Measurements from ENCODE around the gene TMEM198. TPM values are rescaled to one million over a fixed set of nuclear protein-coding genes. Genes with fewer than 3 reads are reported as not detected.

Gene TMEM198
- total and polyA plus RNA-seq, 9 of the 15 experiments (the other 6 are each of a cell fraction or from before 2014, with no cell fraction given), result 0.03 to 3.8 (median 1.0) TPM

- TF ChIP-seq, protein P1, sequence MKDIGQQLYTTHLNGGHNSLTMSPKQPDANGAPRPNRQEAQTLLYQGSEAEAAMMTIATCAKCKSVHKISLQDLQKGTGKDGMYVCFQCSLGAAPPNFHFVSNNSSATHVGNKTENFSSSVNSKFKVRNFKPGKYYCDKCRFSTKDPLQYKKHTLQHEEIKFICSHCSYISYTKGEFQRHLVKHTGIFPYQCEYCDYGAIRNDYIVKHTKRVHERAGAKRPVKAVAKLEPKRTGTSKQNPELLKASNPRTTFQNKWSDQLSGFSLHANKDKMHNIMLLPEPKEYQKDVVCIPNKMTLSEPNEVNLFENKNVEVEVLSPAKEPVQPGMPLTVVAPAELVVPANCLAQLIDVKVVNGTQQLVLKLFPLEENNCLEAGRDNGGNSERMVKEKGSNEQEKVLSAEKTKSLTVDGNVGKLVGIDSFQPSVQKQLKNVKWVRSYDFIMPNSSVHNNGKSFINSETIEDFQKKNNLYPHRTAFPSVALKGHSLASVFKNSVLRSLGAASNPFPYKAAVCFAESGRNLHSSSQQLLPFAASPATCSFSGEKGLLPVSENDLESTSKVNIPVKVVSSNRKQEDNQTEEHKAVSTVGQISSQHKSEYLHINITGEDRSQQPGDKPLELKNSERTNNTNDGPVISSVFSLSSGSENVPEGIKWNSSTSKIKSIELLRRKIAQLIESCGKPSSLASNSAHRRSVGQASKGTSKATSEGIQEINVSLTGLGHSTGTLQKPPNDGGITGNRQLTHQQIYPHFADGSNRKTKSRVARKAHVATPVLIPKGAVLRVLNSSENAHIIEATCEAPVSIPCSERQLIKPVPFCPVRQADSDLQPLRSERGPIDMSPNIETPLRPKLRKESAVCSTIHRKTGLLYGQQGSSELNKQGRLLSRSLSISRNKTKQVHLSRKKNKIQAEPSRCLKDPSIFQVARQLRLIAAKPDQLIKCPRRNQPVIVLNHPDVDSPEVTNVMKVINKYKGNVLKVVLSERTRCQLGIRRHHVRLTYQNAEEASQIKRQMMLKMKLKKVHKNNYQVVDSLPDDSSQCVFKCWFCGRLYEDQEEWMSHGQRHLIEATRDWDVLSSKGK (CRISPR knock-in tag; IDR thresholded peaks at IDR 0.05), result no peak
- no peak for TF ChIP-seq YY1 (IDR thresholded peaks at IDR 0.05; ENCODE audit: borderline replicate concordance in 1 of 3, control insufficient read depth in 1 of 3, extremely low read depth in 1 of 3, insufficient read depth in 3 of 3, insufficient read length in 1 of 3, insufficient replicate concordance in 2 of 3, low read depth in 1 of 3, low read length in 2 of 3)
Measured at GRCh38 chr2:219524817-219525216, 19.0 kb upstream of the TMEM198 start (continued).

DNA sequence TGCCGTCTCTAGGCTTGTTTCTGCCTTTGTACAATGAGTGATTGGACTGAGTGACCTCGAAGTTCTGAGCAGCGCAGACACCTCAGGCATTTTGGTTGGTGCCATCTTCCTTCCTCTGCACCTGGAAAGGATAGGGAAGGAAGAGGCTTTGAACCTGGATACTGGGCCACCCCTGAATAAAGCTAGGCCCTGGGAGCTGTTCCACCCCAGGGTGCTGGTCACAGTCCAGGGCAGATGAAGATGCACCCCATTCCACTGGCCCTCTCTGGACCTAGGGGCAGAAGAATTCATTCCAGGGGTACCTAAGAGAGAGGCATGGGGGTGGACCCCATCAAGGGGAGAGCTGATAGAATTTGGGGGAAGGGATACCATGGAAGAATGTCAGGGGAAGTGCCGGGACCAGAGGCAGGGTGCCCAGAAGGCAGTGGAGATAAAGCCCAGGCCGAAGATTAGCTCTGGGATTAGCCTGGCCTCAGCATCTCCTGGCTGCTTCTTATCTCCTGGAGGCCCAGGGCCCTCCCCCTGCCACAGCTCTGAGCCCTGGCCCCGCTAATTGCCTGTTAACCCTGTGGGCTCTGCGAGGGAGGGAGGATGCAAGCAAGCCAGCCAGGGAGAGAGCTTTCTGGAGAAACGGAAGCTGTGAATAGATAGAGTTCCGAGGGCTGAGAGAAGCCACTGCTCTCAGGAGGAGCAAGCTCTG, 18.1 kb upstream of the TMEM198 start:
- no peaks in the 10 kb centered on the region for H3K9me1 ChIP-seq (ENCODE audit: control insufficient read depth, insufficient read depth, low read length)
- H3K27ac ChIP-seq (ENCODE audit: extremely low read depth, low read depth, low read length), result peak overlapping the region; percentile 71
- in situ Hi-C loops (cut with MboI) (loop anchor here (5.0 to 10.0 kb wide), 2 partner anchors 33 to 51 kb away; no protein-coding TSS in a partner anchor), intact Hi-C loops (cut with micrococcal nuclease) (loop anchor here (1.0 kb wide), 3 partner anchors 15 to 49 kb away; partner anchors contain the start of gene GMPPA)
- H3K36me3 ChIP-seq (ENCODE audit: control insufficient read depth, insufficient read depth, low read length), result peaks cover 29% of the 10 kb centered on the region; the same call in 2 of the 3 replicates
- BruUV-seq (replicated peaks), result no TSS peak
- H3K4me3 ChIP-seq, result no peak overlapping the region; the same call in 1 of the 2 replicates
- H3K9ac ChIP-seq (ENCODE audit: insufficient read depth in 1 of 2, low read depth in 2 of 2, low read length in 2 of 2), result peak overlapping the region; percentile 58 to 83
- H3K27me3 ChIP-seq (ENCODE audit: control insufficient read depth in 2 of 2, insufficient read depth in 2 of 2, low read length in 2 of 2), result no peaks in the 10 kb centered on the region
- peaks cover 84 to 91% of the 10 kb centered on the region in 2 experiments for H3K4me1 ChIP-seq (replicated peaks in 1 of 2; ENCODE audit: control insufficient read depth in 2 of 2, insufficient read depth in 2 of 2, low read length in 2 of 2)
- ATAC-seq (peak; percentile 76), DNase-seq (ENCODE audit: extremely low read depth in 1 of 4, low spot score in 3 of 4) (peak; percentile 68 to 93 (median 80)), FAIRE-seq (peak; percentile 98)
- no peaks in the 10 kb centered on the region for H4K20me1 ChIP-seq (replicated peaks; ENCODE audit: control insufficient read depth, insufficient read depth, low read length)
- ChIA-PET POLR2A (interaction anchor here (0.7 to 1.2 kb wide), 5 partner anchors 27 to 137 kb away, joined by 3 to 4 read pairs (median 3); partner anchors contain the start of gene GMPPA), CTCF (ENCODE audit: low intra/inter-chr PET ratio) (no interaction called here)
- H3K9me3 ChIP-seq (replicated peaks; ENCODE audit: control insufficient read depth, insufficient read depth, low read depth, low read length), result no peaks in the 10 kb centered on the region
- peaks cover 79% of the 10 kb centered on the region for H3K79me2 ChIP-seq (ENCODE audit: control insufficient read depth, insufficient read depth, low read length)
- H2AFZ ChIP-seq (ENCODE audit: low read depth, low read length), result no peak overlapping the region
- 2% methylated on average over 7 of the region's 9 CpGs for WGBS (ENCODE audit: insufficient coverage, low coverage, missing lambda C conversion rate)
- H3K4me2 ChIP-seq (ENCODE audit: insufficient read depth, low read length), result peak overlapping the region; percentile 74
- TF ChIP-seq, protein P2, sequence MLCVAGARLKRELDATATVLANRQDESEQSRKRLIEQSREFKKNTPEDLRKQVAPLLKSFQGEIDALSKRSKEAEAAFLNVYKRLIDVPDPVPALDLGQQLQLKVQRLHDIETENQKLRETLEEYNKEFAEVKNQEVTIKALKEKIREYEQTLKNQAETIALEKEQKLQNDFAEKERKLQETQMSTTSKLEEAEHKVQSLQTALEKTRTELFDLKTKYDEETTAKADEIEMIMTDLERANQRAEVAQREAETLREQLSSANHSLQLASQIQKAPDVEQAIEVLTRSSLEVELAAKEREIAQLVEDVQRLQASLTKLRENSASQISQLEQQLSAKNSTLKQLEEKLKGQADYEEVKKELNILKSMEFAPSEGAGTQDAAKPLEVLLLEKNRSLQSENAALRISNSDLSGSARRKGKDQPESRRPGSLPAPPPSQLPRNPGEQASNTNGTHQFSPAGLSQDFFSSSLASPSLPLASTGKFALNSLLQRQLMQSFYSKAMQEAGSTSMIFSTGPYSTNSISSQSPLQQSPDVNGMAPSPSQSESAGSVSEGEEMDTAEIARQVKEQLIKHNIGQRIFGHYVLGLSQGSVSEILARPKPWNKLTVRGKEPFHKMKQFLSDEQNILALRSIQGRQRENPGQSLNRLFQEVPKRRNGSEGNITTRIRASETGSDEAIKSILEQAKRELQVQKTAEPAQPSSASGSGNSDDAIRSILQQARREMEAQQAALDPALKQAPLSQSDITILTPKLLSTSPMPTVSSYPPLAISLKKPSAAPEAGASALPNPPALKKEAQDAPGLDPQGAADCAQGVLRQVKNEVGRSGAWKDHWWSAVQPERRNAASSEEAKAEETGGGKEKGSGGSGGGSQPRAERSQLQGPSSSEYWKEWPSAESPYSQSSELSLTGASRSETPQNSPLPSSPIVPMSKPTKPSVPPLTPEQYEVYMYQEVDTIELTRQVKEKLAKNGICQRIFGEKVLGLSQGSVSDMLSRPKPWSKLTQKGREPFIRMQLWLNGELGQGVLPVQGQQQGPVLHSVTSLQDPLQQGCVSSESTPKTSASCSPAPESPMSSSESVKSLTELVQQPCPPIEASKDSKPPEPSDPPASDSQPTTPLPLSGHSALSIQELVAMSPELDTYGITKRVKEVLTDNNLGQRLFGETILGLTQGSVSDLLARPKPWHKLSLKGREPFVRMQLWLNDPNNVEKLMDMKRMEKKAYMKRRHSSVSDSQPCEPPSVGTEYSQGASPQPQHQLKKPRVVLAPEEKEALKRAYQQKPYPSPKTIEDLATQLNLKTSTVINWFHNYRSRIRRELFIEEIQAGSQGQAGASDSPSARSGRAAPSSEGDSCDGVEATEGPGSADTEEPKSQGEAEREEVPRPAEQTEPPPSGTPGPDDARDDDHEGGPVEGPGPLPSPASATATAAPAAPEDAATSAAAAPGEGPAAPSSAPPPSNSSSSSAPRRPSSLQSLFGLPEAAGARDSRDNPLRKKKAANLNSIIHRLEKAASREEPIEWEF (CRISPR knock-in tag; IDR thresholded peaks at IDR 0.05), result no peak
- TF ChIP-seq ZBTB8A (IDR thresholded peaks at IDR 0.05; ENCODE audit: partially characterized antibody) (no peak), ZEB2 (IDR thresholded peaks at IDR 0.05) (peak; percentile 47; the same call in 1 of the 2 replicates), HNRNPL (IDR thresholded peaks at IDR 0.05; ENCODE audit: low read depth, low read length) (no peak), TEAD2 (tag; IDR thresholded peaks at IDR 0.05) (no peak), CREM (IDR thresholded peaks at IDR 0.05; ENCODE audit: low read depth) (peak; percentile 60; the same call in 1 of the 2 replicates), ZNF23 (CRISPR knock-in tag; IDR thresholded peaks at IDR 0.05) (no peak), ZNF717 (CRISPR knock-in tag; IDR thresholded peaks at IDR 0.05) (no peak), EP300 (IDR thresholded peaks at IDR 0.05; ENCODE audit: low read length) (peak; percentile 93)

All from K562 (cell line).